Dendritic cell treated with granulocyte-macrophage colony-stimulating factor and Interleukin-4, amounts not matched to agents 40 ng/mL and 50 ng/mL, for 4 days (primary cell): ENCODE measurements around the gene CCDC106.

Experiments
- H3K27ac Mint-ChIP-seq: one replicate; pipeline ENCODE4 v1.8.0; 2022; ENCODE audit warnings: mild to moderate bottlenecking, mixed read lengths
- H3K27me3 Mint-ChIP-seq: one replicate; pipeline ENCODE4 v1.8.0; 2022; ENCODE audit warnings: mild to moderate bottlenecking, mixed read lengths
- H3K36me3 Mint-ChIP-seq: one replicate; pipeline ENCODE4 v1.8.0; 2022; ENCODE audit warnings: low read depth, mixed read lengths
- H3K4me1 Mint-ChIP-seq: one replicate; pipeline ENCODE4 v1.8.0; 2022; ENCODE audit warnings: low read depth, mixed read lengths
- H3K4me3 Mint-ChIP-seq: one replicate; pipeline ENCODE4 v1.8.0; 2022; ENCODE audit warnings: mild to moderate bottlenecking, moderate library complexity, mixed read lengths
- H3K9me3 Mint-ChIP-seq: one replicate; pipeline ENCODE4 v1.8.0; 2022; ENCODE audit warnings: mixed read lengths
- intact Hi-C: fragments of 100-400 bp; cut with micrococcal nuclease; formaldehyde crosslinking; loops from one replicate; pipeline ENCODE4 v1.15.0; 2022

CCDC106 gene

DNA sequence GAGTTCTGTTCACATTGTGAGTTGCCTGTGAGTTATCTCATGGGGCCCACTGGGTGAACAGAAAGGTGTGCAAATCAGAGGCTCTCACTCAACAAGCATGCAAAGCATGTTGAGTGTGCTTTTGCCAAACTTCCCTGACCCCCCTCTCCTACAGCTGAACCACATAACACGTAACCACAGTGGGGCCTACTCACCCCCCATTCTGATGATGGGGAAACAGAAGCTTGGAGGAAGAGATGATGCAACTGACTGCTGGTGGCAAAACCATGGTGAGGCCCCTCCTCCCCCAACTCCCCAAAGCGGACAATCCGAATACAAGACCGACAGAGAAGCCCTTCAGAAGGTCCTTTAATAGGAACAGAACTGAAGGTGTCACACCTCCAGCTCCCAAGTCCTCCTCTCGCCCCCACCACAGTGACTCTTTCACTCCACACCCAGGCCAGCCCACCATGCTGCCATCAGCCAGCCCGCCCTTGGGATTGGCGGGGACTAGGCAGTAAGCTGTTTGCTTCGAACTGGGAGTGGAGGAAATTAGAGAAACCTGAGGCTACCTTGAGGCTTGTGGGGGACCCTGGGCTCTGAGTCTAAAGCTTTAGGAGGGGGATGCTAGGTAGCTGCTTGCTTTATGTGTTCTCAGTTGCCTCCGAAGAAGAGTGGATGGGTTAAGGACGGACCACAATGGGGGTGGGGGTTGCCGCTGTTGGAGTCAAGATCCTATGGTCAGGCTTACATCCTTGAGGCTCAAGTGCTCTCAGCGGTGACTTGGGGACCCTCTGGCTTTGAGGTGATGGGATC lies 27.4 kb upstream of the CCDC106 start:
- H3K9me3 Mint-ChIP-seq: no peaks in the 10 kb centered on the region
- H3K4me1 Mint-ChIP-seq: peaks cover 70% of the 10 kb centered on the region
- no peak overlapping the region for H3K4me3 Mint-ChIP-seq
- H3K27ac Mint-ChIP-seq: peak overlapping the region; percentile 30
- peaks cover 2% of the 10 kb centered on the region for H3K27me3 Mint-ChIP-seq
- H3K36me3 Mint-ChIP-seq: peaks cover 64% of the 10 kb centered on the region
- intact Hi-C loops: no loop called here

DNA sequence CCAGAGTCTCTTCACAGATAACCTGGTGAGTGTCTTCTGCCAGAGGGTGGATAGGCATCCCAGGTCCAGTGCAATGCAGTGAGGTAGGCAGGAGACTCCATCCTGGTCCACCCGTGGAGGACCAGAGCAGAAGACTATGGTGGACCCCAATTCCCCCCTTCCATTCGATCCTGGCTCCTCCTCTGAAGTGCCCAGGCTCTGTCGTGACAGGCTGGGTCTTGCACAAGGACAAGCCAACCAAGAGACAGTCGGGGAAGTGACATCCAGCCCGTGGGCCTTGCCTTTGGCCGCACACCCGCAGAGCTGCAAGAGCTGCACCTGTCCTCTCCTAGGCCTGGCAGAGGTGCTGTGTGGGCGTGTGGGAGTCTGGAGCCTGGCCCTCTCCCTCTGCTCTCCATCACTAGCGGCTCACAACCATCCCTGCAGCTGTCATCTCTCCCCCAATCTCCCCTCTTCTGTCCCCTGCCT lies 26.8 kb upstream of the CCDC106 start:
- Mint-ChIP-seq H3K4me3 (no peak overlapping the region), H3K36me3 (peaks cover 58% of the 10 kb centered on the region), H3K9me3 (no peaks in the 10 kb centered on the region), H3K27me3 (peaks cover 2% of the 10 kb centered on the region), H3K4me1 (peaks cover 70% of the 10 kb centered on the region), H3K27ac (peak overlapping the region; percentile 30)
- intact Hi-C loops: no loop called here

DNA sequence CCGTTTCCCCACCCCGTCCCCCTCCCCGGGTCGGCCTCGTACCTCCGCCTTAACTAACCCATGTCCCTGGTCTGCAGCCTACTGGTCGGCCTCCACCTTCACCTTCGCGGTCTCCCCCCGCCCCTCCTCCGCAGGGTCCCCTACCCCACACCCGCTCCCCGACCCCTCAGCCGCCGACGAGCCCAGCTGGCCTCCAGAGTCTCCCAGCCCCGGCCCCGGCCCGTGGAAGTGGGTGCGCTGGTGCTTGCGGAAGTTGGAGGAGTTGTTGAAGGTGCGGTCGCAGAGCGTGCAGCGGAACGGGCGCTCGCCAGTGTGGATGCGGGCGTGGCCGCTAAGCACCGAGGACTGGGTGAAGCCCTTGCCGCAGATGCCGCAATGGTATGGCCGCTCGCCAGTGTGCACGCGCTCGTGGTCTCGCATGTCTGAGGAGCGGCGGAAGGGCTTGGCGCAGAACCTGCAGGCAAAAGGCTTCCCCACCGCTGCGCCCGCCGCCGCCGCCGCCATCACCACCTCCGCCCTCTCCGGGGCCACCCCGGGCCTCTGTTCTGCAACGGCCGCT lies 26.3 kb upstream of the CCDC106 start:
- H3K4me1 Mint-ChIP-seq: peaks cover 67% of the 10 kb centered on the region
- H3K9me3 Mint-ChIP-seq: no peaks in the 10 kb centered on the region
- intact Hi-C loops: no loop called here
- H3K27ac Mint-ChIP-seq: no peak overlapping the region
- H3K27me3 Mint-ChIP-seq: peaks cover 2% of the 10 kb centered on the region
- H3K4me3 Mint-ChIP-seq: no peak overlapping the region
- peaks cover 53% of the 10 kb centered on the region for H3K36me3 Mint-ChIP-seq

DNA sequence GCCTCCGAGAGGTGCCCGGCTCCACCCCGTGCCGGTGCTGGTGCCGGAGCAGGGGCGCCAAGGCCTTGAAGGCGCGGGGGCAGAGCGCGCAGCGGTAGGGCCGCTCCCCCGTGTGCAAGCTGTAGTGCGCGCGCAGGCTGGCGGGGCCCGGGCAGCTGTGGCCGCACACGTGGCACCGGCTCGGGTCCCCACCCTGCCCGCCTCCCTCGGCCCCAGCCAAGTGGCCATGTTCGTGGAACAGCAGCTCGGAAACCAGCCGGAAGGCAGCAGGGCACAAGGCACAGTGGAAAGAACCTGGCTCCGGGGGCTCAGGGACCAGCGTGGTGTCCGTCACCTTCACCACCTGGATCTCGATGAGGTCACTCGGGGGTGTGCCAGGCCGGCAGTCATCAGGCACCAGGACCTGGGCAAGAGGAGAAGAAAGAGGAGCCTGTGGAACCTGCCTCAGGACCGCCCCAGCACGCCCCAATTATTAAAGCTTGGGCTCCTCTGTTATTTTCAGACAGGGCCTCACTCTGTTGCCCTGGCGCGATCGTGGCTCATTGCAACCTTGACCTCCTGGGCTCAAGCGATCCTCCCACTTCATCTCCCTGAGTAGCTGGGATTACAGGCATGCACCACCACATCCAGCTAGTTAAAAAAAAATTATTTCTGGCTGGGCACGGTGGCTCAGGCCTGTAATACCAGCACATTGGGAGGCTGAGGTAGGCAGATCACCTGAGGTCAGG lies 25.6 kb upstream of the CCDC106 start:
- peaks cover 2% of the 10 kb centered on the region for H3K27me3 Mint-ChIP-seq
- H3K9me3 Mint-ChIP-seq: no peaks in the 10 kb centered on the region
- no peak overlapping the region for H3K4me3 Mint-ChIP-seq
- H3K27ac Mint-ChIP-seq: no peak overlapping the region
- peaks cover 46% of the 10 kb centered on the region for H3K36me3 Mint-ChIP-seq
- H3K4me1 Mint-ChIP-seq: peaks cover 60% of the 10 kb centered on the region
- intact Hi-C loops: no loop called here

DNA sequence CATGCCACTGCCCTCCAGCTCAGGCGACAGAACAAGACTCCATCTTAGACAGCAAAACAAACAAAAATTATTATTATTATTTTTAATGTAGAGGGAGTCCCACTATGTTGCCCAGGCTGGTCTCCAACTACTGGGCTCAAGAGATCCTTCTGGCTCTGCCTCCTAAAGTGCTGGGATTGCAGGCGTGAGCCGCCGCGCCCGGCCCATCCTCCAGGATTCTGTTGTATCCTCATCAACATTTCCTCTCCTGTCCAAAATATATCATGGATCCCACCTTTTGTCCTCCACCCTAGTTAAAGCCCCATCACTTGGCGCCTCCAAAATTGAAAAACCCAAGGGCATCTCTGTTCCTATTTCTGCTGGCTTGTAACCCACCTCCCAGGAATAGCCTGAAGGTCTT lies 24.9 kb upstream of the CCDC106 start:
- Mint-ChIP-seq H3K4me3 (no peak overlapping the region), H3K36me3 (peaks cover 40% of the 10 kb centered on the region), H3K4me1 (peaks cover 58% of the 10 kb centered on the region), H3K27ac (peak overlapping the region; percentile 98), H3K9me3 (no peaks in the 10 kb centered on the region), H3K27me3 (peaks cover 2% of the 10 kb centered on the region)
- intact Hi-C loops: no loop called here

DNA sequence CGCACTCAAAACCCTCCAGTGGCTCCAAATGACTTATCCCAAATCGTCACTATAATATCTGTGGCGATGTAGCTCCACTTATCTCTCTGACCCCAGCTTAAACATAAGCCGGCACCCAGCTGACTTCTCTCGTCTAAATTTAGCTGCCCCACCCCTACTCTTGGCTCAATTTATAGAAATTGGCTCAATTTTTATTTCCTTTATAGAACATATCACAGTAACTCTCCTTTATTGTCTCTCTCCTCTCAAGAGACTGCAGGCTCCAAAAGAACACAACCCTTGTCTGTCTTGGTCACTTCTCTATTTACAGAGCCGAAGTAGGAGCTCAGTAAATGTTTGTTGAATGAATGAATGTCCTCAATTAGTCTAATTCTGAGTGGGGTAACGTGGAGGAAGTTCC lies 24.5 kb upstream of the CCDC106 start:
- peak overlapping the region; percentile 98 for H3K27ac Mint-ChIP-seq
- peaks cover 55% of the 10 kb centered on the region for H3K4me1 Mint-ChIP-seq
- H3K27me3 Mint-ChIP-seq: peaks cover 2% of the 10 kb centered on the region
- no peaks in the 10 kb centered on the region for H3K9me3 Mint-ChIP-seq
- intact Hi-C loops: no loop called here
- H3K36me3 Mint-ChIP-seq: peaks cover 40% of the 10 kb centered on the region
- H3K4me3 Mint-ChIP-seq: peak overlapping the region; percentile 9

DNA sequence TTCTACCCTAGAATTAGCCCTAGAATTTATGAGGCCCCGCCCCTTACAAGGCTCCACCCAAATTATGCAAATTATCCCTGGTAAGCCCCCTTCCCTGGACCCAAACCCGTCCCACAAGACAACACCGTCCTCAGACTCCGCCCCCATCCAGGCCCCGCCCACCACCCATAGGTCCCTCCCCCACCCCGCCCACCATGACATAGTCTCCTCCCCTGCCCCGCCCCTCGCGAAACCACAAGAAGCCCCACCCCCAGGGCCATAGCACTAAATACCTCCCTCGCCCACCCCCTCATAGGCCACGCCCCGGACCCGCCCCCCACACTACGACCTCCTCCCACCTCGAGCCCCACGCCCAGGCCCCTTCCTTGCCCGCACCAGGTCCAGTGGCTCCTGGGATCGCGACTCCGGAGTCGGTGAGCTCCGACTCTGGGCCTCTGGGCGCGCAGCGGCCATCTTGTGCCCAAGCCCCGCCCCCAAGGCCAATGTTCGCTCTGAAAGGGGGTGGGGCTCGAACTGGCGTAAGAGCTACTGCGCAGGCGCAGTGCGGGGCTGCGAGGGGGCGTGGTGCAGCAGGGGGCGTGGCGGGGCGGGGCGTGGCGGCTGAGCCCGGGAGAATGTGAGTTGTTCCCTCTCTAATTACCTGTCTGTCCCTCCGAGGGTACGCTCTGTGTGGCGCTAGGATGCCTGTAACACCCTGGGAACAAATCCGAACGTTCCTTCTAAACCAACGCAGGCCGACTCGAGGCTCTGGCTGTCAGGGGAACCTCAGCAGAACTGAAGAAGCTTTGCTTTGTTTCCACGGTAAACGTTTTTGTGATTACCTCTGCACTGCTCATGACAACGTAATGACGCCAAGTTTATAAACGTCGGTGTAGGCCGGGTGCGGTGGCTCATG lies 23.7 kb upstream of the CCDC106 start, which contains the start of gene ZNF784:
ZNF784 (minus strand) TSS at position 458 of the 895 bp plus-strand sequence; CDS start at position 453, 5 bp downstream.
- H3K9me3 Mint-ChIP-seq: no peaks in the 10 kb centered on the region
- peaks cover 47% of the 10 kb centered on the region for H3K4me1 Mint-ChIP-seq
- intact Hi-C loops: loop anchor here (1.0 to 2.0 kb wide), 2 partner anchors 25 to 108 kb away; partner anchors contain the start of gene FIZ1
- peak within 1 kb of the TSS; percentile 98 for H3K27ac Mint-ChIP-seq
- peaks cover 40% of the 10 kb centered on the region for H3K36me3 Mint-ChIP-seq
- peaks cover 2% of the 10 kb centered on the region for H3K27me3 Mint-ChIP-seq
- peak within 1 kb of the TSS; percentile 90 for H3K4me3 Mint-ChIP-seq

DNA sequence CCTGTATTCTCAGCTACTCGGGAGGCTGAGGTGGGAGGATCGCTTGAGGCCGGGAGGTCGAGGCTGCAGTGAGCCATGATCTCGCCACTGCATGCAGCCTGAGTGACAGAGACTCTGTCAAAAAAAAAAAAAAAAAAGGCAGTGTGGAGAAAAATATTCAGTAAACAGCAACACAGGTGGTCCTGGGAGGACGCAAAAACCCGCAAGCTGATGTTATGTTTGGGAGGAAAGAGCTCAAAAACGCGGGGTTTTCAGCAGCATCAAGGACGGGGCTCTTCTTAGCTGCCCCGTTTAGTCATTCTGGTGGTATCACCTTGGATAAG lies 23.0 kb upstream of the CCDC106 start:
- Mint-ChIP-seq H3K27me3 (peaks cover 2% of the 10 kb centered on the region), H3K36me3 (peaks cover 34% of the 10 kb centered on the region), H3K9me3 (no peaks in the 10 kb centered on the region), H3K4me1 (peaks cover 41% of the 10 kb centered on the region), H3K4me3 (peak overlapping the region; percentile 90), H3K27ac (peak overlapping the region; percentile 98)
- intact Hi-C loops: loop anchor here (2.0 kb wide), 1 partner anchor 108 kb away; no protein-coding TSS in a partner anchor

DNA sequence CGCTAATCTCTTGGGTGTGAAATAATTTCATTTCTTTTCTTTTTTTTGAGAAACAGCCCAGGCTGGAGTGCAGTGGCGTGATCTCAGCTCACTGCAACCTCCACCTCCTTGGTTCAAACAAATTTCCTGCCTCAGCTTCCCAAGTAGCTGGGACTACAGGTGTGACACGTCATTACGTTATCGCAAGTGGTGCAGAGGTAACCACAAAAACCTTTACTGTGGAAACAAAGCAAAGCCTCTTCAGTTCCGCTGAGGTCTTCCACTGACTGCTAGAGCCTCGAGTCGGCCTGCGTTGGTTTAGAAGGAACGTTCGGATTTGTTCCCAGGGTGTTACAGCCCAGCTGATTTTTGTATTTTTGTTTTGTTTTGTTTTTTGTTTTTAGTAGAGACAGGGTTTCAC lies 21.7 kb upstream of the CCDC106 start:
- H3K9me3 Mint-ChIP-seq: no peaks in the 10 kb centered on the region
- no peak overlapping the region for H3K4me3 Mint-ChIP-seq
- intact Hi-C loops: no loop called here
- peaks cover 20% of the 10 kb centered on the region for H3K36me3 Mint-ChIP-seq
- H3K27me3 Mint-ChIP-seq: peaks cover 2% of the 10 kb centered on the region
- H3K4me1 Mint-ChIP-seq: peaks cover 27% of the 10 kb centered on the region
- no peak overlapping the region for H3K27ac Mint-ChIP-seq

DNA sequence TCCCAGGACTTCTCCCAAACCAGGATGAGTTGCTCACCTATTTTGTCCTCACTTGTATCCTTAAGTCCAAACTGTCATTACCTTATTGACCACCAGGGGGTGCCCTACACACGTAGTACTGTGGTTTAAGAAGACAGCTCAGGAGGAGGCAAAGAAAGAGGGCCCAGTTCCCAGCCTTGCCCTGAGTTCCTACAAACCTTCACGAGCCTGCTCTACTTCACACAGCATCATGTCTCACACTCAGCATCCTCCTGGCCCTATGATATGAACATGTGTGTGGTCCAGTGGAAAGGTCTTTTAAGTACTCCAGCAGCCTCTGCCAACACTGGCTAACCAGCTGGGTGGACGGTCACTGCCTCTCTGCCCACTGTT lies 15.6 kb upstream of the CCDC106 start:
- Mint-ChIP-seq H3K27ac (peak overlapping the region; percentile 38), H3K4me3 (no peak overlapping the region)

DNA sequence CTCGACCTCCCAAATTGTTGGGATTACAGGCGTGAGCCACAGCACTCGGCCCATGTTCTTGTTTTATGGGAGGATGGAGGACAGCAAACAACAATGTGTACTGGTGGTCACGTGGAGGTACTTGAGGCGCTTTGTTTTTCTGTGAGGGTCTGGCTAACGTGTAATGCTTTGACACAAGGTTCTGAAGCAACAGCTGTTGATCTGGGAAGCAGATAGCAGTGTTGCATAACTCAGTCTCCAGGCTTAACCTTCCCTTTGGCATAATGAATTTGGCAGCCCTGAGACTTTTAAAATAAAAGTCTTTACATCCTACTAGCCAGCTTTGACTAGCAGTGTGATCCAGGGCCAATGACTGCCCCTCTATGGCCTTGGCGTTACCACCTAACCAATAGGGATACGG lies 14.2 kb upstream of the CCDC106 start:
- no peak overlapping the region for H3K4me3 Mint-ChIP-seq
- no peaks in the 10 kb centered on the region for H3K27me3 Mint-ChIP-seq
- peak overlapping the region; percentile 100 for H3K27ac Mint-ChIP-seq
- peaks cover 47% of the 10 kb centered on the region for H3K4me1 Mint-ChIP-seq
- no peaks in the 10 kb centered on the region for H3K9me3 Mint-ChIP-seq
- intact Hi-C loops: loop anchor here (5.0 kb wide), 1 partner anchor 438 kb away; no protein-coding TSS in a partner anchor
- H3K36me3 Mint-ChIP-seq: peaks cover 43% of the 10 kb centered on the region

More for the DNA sequence above, 15.6 kb upstream of the CCDC106 start:
- no peaks in the 10 kb centered on the region for H3K9me3 Mint-ChIP-seq
- intact Hi-C loops: loop anchor here (5.0 kb wide), 1 partner anchor 440 kb away; no protein-coding TSS in a partner anchor
- H3K36me3 Mint-ChIP-seq: peaks cover 30% of the 10 kb centered on the region
- peaks cover 37% of the 10 kb centered on the region for H3K4me1 Mint-ChIP-seq
- no peaks in the 10 kb centered on the region for H3K27me3 Mint-ChIP-seq

DNA sequence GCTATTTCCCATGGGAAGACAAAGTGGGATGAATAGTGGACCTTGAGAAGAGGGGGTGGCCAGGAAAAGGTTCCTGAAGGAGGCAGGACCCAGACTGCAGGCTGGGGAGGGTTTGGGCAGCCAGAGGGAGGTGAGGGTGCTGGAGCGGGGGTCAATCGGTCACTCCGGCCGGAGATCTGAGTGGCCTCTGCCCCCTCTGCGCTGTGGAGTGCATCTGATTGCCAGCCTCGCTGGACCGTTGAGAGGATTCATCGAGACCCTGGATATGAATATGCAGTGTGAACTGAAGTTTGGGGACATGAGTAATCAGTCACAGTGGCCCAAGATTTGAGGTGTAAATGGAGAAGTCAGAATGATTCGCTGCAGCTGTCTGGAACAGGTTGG lies 12.7 kb upstream of the CCDC106 start:
- H3K27me3 Mint-ChIP-seq: no peaks in the 10 kb centered on the region
- no peaks in the 10 kb centered on the region for H3K9me3 Mint-ChIP-seq
- peak overlapping the region; percentile 100 for H3K27ac Mint-ChIP-seq
- peak overlapping the region; percentile 100 for H3K4me3 Mint-ChIP-seq
- peaks cover 43% of the 10 kb centered on the region for H3K36me3 Mint-ChIP-seq
- intact Hi-C loops: loop anchor here (5.0 kb wide), 1 partner anchor 38 kb away; the partner anchor contains the start of gene FIZ1
- H3K4me1 Mint-ChIP-seq: peaks cover 60% of the 10 kb centered on the region

DNA sequence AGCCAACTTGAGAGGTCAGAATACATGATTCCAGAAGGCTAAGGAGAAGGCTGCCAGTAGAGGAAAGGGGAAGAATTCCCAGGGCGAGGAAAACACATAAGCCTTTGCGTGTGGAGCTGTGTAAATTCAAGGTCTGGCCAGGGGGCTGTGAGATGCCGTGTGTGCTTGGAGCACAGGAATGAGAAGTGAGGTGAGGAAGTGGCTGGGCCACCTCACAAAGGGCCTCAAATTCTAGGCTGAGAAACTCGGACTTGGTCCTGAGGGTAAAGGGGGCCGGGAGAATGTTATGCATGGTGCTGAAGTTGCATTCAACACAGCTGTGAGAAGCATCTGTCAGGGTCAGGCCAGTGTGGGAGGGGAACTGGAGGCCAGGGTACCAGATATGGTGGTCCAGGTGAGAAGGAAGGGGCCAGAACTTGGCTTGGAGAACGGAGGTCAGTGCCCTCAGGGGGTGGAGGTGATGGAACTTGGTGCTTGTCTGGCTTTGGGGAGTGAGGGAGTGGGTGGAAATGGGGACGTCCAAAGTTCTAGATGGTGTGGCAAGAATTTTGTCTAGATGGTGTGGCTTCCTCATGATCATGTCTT lies 12.1 kb upstream of the CCDC106 start:
- no peaks in the 10 kb centered on the region for H3K27me3 Mint-ChIP-seq
- H3K27ac Mint-ChIP-seq: peak overlapping the region; percentile 100
- no peaks in the 10 kb centered on the region for H3K9me3 Mint-ChIP-seq
- intact Hi-C loops: loop anchor here (5.0 kb wide), 1 partner anchor 39 kb away; the partner anchor contains the start of gene FIZ1
- H3K36me3 Mint-ChIP-seq: peaks cover 43% of the 10 kb centered on the region
- peaks cover 63% of the 10 kb centered on the region for H3K4me1 Mint-ChIP-seq
- peak overlapping the region; percentile 100 for H3K4me3 Mint-ChIP-seq
